ENCODE results near the gene ABCC9. TPM values are rescaled to one million over a fixed set of nuclear protein-coding genes. Genes with fewer than 3 reads are reported as not detected.

ABCC9 gene
- total RNA-seq, 1 experiment from 2014 or later: 0.03 TPM

DNA sequence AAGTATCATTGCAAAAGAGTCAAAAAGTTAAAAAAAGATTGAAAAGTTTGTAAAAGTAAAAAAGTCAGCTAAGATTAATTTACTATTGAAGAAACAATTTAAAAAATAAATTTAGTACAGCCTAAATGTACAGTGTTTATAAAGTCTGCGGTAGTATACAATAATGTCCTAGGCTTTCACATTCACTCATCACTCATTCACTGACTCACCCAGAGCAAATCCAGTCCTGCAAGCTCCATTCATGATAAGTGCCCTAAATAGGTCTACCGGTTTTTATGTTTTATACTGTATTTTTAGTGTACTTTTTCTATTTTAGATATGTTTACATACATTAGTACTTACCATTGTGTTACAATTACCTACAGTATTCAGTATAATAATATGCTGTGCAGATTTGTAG is 43.9 kb upstream of the ABCC9 start:
- no TSS peak for BruUV-seq (replicated peaks)
- Histone ChIP-seq H3K27me3 (ENCODE audit: control insufficient read depth, insufficient read depth, low read length) (no peaks in the 10 kb centered on the region), H3K36me3 (ENCODE audit: control insufficient read depth, insufficient read depth, low read length) (no peaks in the 10 kb centered on the region), H3K4me1 (ENCODE audit: control insufficient read depth, insufficient read depth, low read length) (no peaks in the 10 kb centered on the region), H3K27ac (ENCODE audit: low read length) (no peak overlapping the region), H3K9me3 (ENCODE audit: control insufficient read depth, insufficient read depth, low read depth, low read length) (no peaks in the 10 kb centered on the region), H3K4me3 (ENCODE audit: low read depth in 2 of 2, low read length in 2 of 2) (no peak overlapping the region)
- intact Hi-C loops (cut with micrococcal nuclease; ENCODE audit: unreplicated experiment): loop anchor here (5.0 kb wide), 1 partner anchor 288 kb away; no protein-coding TSS in a partner anchor
- in situ Hi-C loops (cut with HindIII; ENCODE audit: low pct_unique_long_range_greater_than_20kb, low sequenced_read_pairs): no loop called here
- ChIA-PET CTCF (no interaction called here), POLR2A (no interaction called here)
- DNase-seq (ENCODE audit: low read depth, low spot score): no peak
- no peak for TF ChIP-seq SIN3A (IDR thresholded peaks at IDR 0.05; ENCODE audit: borderline replicate concordance, insufficient read depth, low read depth, low read length)
- TF ChIP-seq, protein P1, sequence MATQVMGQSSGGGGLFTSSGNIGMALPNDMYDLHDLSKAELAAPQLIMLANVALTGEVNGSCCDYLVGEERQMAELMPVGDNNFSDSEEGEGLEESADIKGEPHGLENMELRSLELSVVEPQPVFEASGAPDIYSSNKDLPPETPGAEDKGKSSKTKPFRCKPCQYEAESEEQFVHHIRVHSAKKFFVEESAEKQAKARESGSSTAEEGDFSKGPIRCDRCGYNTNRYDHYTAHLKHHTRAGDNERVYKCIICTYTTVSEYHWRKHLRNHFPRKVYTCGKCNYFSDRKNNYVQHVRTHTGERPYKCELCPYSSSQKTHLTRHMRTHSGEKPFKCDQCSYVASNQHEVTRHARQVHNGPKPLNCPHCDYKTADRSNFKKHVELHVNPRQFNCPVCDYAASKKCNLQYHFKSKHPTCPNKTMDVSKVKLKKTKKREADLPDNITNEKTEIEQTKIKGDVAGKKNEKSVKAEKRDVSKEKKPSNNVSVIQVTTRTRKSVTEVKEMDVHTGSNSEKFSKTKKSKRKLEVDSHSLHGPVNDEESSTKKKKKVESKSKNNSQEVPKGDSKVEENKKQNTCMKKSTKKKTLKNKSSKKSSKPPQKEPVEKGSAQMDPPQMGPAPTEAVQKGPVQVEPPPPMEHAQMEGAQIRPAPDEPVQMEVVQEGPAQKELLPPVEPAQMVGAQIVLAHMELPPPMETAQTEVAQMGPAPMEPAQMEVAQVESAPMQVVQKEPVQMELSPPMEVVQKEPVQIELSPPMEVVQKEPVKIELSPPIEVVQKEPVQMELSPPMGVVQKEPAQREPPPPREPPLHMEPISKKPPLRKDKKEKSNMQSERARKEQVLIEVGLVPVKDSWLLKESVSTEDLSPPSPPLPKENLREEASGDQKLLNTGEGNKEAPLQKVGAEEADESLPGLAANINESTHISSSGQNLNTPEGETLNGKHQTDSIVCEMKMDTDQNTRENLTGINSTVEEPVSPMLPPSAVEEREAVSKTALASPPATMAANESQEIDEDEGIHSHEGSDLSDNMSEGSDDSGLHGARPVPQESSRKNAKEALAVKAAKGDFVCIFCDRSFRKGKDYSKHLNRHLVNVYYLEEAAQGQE (IDR thresholded peaks at IDR 0.05; ENCODE audit: insufficient read depth in 1 of 2, low read depth in 2 of 2, low read length in 1 of 2): no peak
- TF ChIP-seq, protein P2, sequence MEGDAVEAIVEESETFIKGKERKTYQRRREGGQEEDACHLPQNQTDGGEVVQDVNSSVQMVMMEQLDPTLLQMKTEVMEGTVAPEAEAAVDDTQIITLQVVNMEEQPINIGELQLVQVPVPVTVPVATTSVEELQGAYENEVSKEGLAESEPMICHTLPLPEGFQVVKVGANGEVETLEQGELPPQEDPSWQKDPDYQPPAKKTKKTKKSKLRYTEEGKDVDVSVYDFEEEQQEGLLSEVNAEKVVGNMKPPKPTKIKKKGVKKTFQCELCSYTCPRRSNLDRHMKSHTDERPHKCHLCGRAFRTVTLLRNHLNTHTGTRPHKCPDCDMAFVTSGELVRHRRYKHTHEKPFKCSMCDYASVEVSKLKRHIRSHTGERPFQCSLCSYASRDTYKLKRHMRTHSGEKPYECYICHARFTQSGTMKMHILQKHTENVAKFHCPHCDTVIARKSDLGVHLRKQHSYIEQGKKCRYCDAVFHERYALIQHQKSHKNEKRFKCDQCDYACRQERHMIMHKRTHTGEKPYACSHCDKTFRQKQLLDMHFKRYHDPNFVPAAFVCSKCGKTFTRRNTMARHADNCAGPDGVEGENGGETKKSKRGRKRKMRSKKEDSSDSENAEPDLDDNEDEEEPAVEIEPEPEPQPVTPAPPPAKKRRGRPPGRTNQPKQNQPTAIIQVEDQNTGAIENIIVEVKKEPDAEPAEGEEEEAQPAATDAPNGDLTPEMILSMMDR (IDR thresholded peaks at IDR 0.05): no peak
- no peak for TF ChIP-seq TCF7L2 (IDR thresholded peaks at IDR 0.05; ENCODE audit: low read depth, low read length)
- ATAC-seq: no peak

DNA sequence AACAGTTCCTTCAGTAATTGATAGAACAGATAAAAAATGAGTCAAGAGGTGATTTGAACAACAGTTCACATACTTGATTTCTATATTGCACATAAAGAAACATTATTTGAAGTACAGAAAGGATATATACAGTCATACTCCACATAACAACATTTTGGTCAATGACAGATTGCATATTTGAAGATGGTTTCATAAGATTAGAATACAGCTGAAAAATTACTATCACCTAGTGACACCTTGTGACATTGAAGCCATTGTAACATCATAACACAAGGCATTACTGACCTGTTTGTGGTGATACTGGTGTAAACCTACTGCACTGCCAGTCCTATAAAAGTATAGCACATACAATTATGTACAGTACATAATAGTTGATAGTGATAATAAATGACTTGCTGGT is 43.1 kb upstream of the ABCC9 start:
- H3K4me3 ChIP-seq (ENCODE audit: low read depth in 2 of 2, low read length in 2 of 2): no peak overlapping the region
- ChIA-PET POLR2A (no interaction called here), CTCF (no interaction called here)
- no peaks in the 10 kb centered on the region for H3K4me1 ChIP-seq (ENCODE audit: control insufficient read depth, insufficient read depth, low read length)
- no peak for DNase-seq (ENCODE audit: low read depth, low spot score)
- TF ChIP-seq, protein P2 (IDR thresholded peaks at IDR 0.05): no peak
- TF ChIP-seq TCF7L2 (IDR thresholded peaks at IDR 0.05; ENCODE audit: low read depth, low read length): no peak
- TF ChIP-seq, protein P1 (IDR thresholded peaks at IDR 0.05; ENCODE audit: insufficient read depth in 1 of 2, low read depth in 2 of 2, low read length in 1 of 2): no peak
- TF ChIP-seq POLR2AphosphoS5 (IDR thresholded peaks at IDR 0.05; ENCODE audit: low read depth, low read length): no peak
- no peak for TF ChIP-seq SIN3A (IDR thresholded peaks at IDR 0.05; ENCODE audit: borderline replicate concordance, insufficient read depth, low read depth, low read length)
- H3K9me3 ChIP-seq (ENCODE audit: control insufficient read depth, insufficient read depth, low read depth, low read length): no peaks in the 10 kb centered on the region
- no peaks in the 10 kb centered on the region for H3K27me3 ChIP-seq (ENCODE audit: control insufficient read depth, insufficient read depth, low read length)
- no peak overlapping the region for H3K27ac ChIP-seq (ENCODE audit: low read length)
- in situ Hi-C loops (cut with HindIII; ENCODE audit: low pct_unique_long_range_greater_than_20kb, low sequenced_read_pairs) (no loop called here), intact Hi-C loops (cut with micrococcal nuclease; ENCODE audit: unreplicated experiment) (no loop called here)
- no peaks in the 10 kb centered on the region for H3K36me3 ChIP-seq (ENCODE audit: control insufficient read depth, insufficient read depth, low read length)
- BruUV-seq (replicated peaks): no TSS peak
- no peak for ATAC-seq
